CD4-positive, alpha-beta T cell treated with Interleukin-4 for 1 hour (primary cell): ENCODE results near the gene ADGRD1.

Source experiments
- DNase-seq, 2 donors: peaks; one replicate each; pipeline ENCODE4 v3.0.0-alpha.2; 2020 to 2022

ADGRD1 gene

DNA sequence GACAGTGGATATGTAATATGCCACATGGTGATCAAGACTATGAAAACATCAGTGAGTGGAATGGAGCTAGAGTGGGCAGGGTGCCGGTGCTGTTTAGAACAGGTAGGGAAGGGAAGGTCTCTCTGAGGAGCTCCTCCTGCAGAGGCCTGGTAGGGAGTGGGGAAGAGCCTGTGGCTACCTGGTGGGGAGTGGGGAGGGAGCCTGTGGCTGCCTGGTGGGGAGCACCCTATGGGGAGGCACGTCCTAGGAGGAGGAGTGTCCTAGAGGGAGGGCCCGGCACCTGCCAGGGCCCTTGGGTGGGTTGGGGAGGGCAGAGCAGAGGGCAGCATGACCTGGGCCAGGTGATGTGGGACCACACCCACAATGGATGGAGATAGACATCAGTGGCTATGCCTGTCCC is 122.6 kb downstream of the ADGRD1 start:
- no peak for DNase-seq

DNA sequence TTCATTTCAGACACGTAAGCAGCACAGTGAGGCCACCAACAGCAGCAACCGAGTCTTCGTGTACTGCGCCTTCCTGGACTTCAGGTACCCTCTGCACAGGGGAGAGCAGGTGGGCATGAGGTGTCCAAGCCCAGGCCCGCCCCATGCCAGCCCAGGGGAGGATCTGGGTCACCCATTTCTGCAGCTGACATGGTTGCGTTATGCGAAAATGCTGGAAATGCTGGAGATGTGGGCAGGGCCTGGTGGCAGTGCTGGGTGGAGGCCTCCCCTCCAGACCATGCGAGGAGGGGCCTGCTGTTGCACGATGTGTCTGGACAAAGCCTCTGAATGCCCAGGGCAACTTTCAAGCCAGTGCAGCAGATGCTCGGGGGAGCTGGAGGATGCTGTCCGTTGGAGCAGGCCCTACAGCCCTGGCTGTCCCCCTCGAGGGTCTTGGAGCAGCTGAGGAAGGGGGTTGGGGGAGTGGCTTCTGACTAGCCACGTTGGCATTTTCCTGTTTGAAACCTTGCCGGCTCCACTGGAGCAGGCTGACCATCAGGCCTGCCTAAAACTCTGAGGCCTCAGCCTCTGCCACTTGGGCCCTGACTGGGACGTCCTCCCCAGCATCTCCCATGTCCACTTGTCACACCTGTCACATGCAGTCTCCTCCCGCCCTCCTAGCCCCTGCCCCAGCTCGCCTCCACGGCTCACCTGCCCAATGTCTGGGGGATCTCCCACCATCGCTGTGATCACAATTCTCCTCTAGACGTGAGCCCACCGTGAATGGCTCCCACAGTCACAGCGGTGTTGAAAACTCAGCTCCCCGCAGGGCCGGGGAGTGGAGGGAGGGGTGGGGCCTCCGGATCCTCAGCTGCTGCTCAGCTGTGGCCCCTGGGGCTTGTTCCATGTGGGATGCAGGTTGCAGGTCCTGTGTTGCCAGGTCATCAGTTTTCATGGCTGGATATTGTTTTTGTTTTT is 123.4 kb downstream of the ADGRD1 start:
- no peak for DNase-seq

DNA sequence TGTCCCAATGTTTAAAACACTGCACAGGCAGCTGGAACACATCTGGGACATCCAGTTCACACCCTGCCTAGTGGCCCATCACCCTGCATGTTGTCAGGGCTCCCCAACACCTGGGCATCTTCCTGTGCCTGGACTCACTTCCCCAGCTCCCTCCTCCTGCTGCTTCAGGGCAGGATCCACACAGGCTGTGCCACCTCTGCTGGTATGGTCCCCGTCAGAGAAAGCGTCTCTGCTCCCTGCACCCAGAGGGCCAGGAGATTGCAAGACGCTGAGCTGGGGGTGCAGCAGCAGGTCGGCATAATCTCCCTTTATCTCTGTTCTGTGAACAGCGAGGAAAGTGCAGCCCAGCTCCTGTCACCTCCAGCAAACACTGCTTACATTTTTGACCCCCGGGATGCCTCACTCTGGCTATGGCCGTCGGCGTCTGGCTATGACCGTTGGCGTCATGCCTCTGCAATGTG is 124.3 kb downstream of the ADGRD1 start:
- DNase-seq = no peak

DNA sequence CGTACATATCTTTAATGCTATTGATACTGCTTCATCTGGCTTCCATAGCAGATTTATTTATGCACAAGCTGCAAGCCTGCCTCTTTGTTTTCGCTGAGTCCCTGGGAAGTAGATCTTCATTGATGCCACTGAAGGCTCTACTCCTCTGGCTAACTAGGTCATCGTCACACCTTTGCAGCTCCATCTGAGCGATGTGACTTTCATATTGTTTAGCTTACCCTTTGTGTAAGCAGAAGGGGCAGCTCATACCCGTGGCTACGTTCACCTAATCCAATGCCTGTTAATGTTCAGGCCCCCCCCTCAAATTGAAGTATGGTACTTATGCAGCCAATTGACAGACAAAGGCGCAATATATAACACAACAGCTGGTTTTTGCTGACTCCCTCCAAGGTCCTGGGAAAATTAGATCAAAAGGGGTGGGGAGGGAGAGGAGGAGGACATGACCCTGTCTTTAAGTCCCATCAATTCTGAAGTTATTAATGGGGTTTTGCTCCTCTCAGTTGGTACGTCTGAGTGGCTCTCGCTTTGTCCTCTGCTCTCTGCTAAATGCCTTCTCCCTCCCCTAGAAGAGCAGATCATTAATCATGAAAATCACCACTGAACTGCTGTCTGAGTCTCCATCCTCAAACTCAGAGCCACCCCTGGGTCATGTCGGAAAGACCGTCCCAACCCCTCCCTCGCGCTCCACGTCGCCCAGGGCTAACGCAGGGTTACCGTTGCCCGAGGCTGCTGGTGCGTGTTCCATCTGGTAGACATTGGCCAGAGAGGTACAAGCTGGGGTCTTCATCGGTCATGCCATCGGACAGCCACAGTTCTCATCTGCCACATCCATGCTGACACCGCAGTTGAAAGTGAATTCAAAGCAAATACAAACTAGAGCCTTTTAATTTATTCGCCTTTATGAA is 128.8 kb downstream of the ADGRD1 start:
- peak in 1 of 2 donors; percentile 6 for DNase-seq

DNA sequence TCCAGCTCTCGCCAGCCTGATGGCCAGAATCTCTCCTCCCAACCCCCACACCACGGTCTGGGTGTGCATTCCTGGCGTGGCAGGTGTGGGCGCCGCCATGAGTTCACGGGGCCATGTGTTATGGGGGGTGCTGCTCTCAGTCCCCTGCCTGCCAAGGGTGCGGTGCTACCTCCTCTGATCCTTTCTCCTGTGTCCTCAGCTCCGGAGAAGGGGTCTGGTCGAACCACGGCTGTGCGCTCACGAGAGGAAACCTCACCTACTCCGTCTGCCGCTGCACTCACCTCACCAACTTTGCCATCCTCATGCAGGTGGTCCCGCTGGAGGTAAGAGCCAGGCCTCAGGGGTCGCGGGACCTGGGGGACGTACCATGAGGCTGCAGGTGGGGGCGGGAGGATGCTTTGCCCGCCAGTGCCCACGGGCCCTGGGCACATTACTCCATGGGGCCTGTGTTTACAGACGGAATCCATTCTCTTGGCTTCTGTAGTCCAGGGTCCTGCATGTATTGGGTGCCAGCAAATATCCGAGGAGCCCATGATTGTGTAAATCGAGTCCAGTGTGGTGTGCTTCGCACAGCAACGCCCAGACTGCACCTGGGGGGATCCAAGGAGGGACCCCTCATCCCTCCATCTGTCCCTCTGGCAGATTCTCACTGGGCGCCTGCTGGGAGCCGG is 130.8 kb downstream of the ADGRD1 start:
- DNase-seq = peak in 1 of 2 donors; percentile 6

DNA sequence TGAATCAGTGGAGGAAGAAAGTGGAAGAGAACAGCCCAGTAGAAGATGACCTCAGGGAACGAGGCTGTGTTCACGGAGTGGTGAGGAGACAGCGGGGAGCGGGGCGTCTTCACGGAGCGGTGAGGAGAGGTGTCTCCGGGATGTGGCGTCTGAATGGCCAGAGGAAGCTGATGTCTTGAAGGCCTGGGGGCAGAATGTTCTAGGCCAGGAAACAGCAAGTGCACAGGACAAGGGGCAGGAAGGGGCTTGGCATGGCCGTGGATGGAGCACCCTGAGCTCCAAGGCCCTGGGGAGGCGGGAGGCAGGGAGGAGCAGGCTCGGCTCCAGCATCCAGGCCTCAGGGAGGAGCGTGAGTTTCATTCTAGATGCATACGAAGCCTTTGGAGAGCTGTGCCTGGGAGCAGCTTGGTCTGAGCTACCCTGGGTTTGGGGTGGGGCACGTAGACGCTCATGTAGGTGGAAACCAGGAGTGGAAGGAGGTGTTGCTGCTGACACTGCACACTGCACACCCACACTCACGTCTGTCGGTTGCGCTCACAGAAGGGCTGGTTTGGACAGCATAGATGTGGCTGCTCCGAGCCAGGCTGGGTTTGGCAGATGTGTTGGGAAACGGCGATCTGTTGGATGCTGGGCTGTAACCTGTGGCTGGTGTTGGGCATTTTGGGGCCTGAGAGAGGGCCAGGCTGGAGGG is 131.6 kb downstream of the ADGRD1 start:
- peak in 1 of 2 donors; percentile 7 for DNase-seq

DNA sequence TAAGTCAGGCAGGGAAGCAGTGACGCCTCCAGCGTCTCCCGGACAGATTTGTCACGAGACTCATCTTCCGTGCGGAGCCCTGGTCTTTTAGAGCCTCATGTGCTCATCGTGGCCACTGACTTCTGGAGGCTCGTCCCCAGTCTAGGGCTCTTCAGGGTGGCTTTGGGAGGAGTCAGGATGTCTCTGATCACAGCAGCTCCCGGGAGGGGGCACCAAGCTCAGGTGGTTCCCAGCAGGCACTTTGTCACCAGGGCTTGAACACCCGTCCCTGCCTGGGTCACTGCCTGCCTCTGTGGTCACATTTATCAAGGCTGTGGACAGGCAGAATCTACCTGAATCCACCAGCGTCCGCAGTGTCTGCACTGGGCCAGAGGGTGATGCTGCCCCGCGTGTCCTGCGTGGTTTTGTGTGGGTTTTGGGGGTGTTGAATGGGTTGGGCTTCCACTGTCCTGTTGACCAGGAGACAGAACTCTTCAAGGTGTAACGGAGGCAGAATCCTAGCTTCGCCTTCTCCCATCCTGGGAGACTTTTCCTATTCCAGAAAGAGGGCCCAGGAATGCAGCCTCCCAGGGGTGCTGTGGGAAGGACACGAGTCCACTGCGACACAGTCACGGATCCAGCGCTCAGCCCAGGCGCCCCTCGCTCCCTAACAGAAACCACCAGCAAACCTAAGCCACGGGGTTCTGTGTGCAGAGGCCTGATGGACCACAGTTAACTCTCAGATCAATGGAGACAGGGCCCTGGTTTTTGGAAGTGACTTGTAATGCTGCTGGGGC is 132.3 kb downstream of the ADGRD1 start:
- peak in 1 of 2 donors; percentile 7 for DNase-seq

DNA sequence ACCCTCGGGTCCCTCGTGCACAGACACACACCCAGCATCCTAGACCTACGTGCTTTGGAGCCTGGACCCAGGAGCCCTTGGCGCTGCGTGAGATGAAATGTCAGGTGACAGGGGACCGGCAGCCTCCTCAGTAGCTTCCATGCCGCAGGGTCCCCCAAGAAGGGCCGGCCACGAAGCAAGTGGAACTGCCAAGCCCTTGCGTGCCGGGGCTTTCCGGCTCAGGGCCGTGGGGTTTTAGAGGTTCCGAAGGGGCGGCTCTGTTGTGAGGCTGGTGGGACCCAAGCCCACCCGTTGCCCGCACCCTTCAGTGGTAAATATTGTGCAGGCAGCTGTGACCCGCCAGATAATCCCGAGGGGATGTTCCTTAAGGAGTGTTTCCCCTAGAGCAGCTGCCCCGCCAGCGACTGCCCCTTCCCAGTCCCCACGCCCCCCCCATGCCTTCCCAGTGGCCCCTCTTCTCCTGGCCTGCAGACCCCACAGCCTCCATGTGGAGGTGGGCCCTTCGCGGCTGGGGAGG is 133.7 kb downstream of the ADGRD1 start:
- DNase-seq = peak in 1 of 2 donors; percentile 7

DNA sequence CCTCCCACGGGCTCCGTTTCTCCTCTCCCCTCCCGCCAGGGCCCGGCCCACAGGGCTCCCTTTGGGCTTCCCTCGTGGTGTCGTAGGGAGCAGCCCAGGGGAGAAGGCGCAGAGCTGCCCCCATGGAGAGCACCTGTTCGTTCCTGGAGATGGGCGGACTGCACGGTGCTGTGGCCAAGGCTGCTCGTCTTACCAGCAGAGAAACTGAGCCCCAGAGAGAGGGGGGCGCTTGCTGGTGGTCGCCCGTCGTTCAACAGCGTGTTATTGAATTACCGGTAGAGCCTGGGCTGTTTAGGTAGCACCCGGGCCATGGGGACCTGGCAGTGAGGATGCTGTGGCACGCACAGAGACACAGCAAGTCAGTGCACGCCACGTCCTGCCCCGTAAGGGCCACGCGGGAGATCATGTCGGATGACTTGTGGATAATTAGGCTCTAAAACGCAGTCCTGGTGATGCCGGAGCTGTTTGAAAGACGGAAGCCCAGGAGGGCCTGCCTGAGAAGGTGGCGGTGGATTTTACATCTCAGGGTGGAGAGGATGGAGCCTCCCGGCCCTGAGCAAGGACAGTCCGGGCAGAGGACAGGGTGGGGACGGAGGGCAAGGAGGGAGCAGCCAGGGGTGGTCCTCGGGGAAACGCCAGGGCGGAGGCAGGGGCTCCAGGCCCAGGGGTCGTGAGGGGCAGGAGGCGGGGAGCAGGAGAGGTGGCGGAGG is 134.4 kb downstream of the ADGRD1 start:
- peak in 1 of 2 donors; percentile 9 for DNase-seq

DNA sequence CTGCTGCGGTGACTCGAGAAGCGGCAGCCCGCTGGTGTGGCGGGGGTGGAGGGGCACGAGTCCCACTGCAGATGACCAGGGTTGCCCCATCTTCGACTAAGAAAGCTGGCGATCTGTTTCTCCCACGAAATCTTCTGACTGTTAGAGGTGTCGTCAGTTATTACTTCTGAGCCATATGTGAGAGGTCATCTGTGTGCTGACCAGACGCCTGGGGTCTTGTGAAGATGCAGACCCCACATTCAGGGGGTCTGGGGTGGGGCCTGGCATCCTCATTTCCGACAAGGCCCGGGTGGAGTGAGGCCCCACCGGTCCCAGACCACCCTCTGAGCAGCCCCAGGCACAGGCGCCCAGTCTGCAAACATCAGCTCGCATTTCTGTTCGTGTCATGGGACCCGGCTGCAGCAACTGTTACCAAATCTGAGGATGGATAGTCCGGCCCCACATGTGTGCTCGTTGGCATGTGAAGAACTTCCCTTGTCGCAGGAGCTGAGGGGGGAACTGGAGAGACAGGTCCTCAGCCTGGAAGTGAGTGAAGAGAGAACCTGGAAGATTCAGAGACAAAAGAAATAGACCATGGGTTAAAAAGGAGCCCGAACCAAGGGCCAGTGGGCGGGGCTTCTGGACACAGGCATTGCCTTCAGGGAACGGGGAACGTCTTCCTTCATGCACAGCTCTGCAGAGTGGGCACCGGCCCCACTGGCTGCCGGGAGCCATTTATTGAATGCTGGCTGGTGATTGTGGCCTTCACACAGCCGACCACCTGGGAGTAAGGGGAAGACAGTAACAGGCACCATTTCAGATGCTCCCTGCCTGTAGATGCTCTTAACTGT is 135.2 kb downstream of the ADGRD1 start:
- peak in 1 of 2 donors; percentile 6 for DNase-seq

DNA sequence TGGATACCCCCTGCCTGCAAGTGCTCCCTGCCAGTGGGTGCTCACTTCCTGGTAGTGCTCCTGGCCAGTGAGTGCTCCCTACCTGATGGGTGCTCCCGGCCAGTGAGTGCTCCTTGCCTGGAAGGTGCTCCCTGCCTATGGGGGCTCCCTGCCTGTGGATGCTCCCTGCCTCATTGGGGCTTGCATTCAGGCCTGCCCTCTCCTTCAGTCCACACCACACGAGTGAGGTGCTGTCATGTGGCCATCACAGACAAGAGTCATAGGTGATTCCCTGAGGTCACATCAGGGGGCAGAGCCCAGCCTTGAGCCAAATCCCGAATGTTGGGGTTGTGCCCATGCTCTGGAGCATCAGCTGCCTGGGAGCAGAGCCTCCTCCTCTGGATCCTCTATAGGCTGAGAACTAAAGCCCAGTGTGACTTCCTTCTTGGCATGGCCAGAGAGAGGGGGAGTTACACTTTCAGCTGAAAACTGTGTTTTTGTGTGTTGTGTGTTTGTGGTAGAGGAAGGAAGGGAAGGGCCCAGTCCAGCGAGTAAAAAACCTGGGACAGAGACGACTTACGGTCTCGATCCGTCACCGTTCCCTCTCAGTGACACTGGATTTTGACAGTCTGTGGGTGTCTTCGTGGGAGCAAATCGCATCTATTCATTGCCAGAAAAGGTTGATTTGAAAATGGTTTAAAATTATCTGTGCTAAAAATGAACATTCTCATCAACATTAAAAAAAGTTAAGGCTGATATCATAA is 136.0 kb downstream of the ADGRD1 start:
- DNase-seq = peak in 1 of 2 donors; percentile 9

DNA sequence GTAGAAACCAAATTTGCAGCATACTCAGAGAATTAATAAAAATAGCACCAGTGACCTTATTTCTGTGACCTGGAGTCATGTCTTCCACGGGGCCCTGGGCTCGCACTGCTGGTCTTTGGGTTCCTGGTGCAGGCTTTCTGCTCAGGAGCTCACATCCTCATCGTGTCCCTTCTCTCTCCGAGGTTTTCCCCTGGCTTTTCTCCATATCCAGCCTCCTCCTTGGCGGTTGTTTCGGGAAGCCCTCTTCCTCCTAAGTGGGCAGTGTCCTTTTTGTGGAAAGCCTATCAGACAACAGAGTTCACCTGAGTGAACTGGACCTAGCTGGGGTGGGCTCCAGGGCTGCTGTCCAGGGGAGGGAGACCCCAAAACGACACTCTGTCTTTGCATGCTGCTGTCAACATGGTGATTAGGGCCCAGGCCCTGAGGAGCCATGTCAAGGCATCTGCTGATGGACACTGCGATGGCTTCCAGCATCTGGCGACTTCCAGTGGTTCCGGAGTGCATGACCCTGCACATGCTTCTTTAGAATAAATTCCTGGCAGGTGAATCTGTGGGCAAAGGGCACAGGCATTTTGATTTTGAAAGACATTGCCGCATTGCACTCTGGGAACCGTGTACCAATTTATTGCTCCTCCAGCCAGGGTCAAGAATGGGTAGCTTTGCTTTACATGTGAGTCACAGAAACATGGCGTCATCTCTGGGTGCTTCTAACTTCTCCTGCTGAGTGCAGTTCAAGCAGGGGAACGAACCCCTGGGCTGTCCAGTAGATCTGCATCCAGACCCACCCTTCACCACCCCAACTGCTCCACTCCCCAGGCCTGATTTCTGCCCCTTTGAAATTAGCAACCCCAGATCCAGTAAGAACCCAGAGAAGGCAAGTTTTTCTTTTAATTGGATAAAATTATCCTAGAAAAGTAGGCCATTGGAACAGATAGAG is 136.8 kb downstream of the ADGRD1 start:
- no peak for DNase-seq

DNA sequence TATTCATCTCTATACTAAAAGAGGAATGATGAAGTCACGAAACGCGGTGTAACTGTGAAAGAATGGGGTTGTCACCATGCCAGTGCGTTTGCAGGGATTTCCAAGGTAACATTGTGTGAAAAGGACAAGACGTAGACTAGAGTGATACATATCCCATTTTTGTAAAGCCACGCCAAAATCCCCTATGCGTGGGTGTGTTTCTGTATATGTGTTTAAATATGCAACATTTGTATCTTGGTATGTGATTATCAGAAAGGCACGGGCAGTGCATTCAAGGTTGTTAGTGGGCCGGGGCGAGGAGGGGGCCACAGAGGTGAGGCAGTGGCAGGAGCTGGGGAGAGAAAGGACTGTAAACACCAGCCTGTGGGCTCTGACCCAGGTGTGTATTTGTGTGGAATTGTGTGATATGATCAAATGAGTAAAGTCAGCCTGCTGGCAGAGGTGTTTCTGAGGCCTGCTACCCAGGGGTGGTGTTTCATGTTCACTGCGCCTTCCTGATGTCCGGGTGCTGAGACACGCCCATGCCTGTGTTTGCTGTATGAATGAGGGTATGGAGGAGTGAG is 137.8 kb downstream of the ADGRD1 start:
- no peak for DNase-seq

DNA sequence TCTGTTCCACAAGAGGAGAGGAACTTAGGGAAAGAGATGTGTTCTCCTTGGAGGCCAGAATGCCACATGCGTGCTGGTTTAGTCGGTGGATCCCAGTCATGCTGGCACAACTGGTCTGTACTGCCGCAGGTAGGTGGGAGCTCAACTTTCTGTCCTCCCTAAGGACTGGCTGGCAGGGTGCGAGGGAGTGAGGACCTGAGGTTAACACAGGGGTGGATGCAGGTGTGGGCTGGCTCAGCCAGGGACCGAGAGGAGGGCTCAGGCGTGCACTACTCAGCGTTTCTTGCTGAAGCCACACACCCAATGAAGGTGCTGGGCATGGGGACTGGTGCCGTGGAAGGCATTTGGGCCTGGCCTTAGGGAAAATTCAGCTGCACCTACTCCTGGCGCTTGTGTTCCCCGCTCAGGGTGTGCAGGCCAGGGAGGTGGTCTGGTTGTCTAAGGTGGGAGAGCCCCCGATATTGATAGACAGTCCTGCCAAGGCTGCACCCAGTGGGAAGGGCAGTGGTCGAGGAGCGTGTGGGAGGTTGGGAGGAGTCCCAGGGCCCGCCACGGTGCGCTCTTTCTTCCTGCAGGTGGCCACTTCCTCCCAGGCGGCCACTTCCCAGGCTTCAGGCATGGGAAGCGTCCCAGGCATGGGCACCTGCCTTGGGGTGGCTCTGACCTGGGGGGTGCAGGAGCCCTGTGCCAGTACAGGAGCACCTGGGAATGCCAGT is 138.4 kb downstream of the ADGRD1 start:
- DNase-seq = no peak

DNA sequence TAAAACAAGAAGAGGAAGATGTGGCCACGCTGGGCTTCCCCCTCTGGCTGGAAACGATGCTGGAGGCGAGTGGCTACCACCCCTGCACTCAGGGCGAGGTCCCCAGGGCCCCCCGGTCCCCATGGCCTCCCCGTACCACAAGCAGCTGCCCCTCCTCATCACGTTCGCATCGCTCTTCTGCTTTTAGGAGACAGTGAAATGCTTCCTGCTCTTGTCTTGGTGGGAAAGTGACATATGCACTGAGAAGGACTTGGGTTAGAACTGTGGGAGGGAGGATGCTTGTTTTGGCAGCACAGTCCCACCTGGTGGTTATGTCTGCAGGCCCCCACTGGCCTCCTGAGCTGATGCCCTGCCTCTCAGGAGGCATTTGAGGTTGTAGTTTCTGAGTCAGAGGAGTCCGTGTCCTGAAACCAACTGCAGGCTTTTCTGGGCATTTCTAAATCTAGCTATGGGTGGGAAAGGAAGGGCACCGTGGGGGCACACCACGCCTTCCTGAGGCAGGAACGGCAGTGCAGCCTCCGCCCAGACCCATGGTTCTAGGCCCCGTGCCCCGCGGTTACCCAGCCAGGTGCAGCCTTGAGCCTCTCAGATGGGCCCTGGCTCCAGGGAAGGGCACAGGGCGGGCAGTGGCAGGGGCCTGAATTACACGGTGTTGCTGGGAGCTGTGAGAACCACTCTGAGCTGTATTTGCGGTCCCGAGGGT is 139.3 kb downstream of the ADGRD1 start:
- peak in 1 of 2 donors; percentile 14 for DNase-seq

DNA sequence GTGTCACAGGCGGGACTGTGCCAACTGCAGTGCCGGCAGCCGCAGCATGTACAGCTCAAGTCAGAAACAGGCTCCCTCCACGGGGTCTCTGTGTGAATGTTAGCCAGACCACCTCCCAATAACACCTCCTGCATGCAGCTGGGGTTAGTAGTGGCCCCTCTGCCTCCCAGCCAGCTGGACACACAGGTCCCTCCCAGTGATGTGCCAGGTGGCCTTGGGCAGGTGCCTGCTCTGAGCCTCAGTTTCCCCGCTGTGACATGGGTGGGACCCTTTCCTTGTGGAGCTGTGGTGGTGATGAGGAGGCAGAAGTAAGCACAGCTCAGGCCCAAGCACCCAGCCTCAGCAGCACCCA is 139.9 kb downstream of the ADGRD1 start:
- DNase-seq = no peak
